Activated CD8-positive, alpha-beta T cell treated with anti-CD3 and anti-CD28 coated beads for 36 hours (primary cell): Measurements from ENCODE around the gene ISCA1. TPM values are rescaled to one million over a fixed set of nuclear protein-coding genes. Genes with fewer than 3 reads are reported as not detected.

Experiments used
- ATAC-seq: fragments of 200-7000 bp; cut with Tn5 transposase; one replicate; pipeline ENCODE4 v1.10.0; 2021; ENCODE audit warnings: mild to moderate bottlenecking, moderate library complexity
- CTCF ChIA-PET: fragments of 350-600 bp; sonication (Branson Sonifier 250); formaldehyde crosslinking; loops from one replicate; lab custom pipeline; 2021; ENCODE audit warnings: antibody characterized with exemption; lab: Charles Lee
- POLR2A ChIA-PET: fragments of 350-600 bp; sonication (Branson Sonifier 250); formaldehyde crosslinking; loops from one replicate; lab custom pipeline; 2021; ENCODE audit warnings: antibody characterized with exemption; lab: Charles Lee
- DNase-seq: peaks from one replicate; pipeline ENCODE4 v3.0.0-alpha.2; 2020
- H3K27ac Mint-ChIP-seq: one replicate; pipeline ENCODE4 v1.8.0; 2021; ENCODE audit warnings: mild to moderate bottlenecking, mixed read lengths
- H3K27me3 Mint-ChIP-seq: one replicate; pipeline ENCODE4 v1.8.0; 2021; ENCODE audit warnings: mixed read lengths
- H3K36me3 Mint-ChIP-seq: one replicate; pipeline ENCODE4 v1.8.0; 2021; ENCODE audit warnings: low read depth, mixed read lengths
- H3K4me1 Mint-ChIP-seq: one replicate; pipeline ENCODE4 v1.8.0; 2021; ENCODE audit warnings: low read depth, mixed read lengths
- H3K4me3 Mint-ChIP-seq: one replicate; pipeline ENCODE4 v1.8.0; 2021; ENCODE audit warnings: mild to moderate bottlenecking, moderate library complexity, mixed read lengths
- H3K9me3 Mint-ChIP-seq: one replicate; pipeline ENCODE4 v1.8.0; 2021; ENCODE audit warnings: mixed read lengths
- intact Hi-C: fragments of 100-400 bp; cut with micrococcal nuclease; formaldehyde crosslinking; loops from one replicate; pipeline ENCODE4 v1.10.0; 2022
- total RNA-seq, 2 experiments: library from RNA; stranded (reverse); gene quantifications; one replicate each; pipeline ENCODE4 v1.2.3, GENCODE V29; 2021
- TF ChIP-seq, protein P1 (sequence below): fragments of 200-600 bp; IDR thresholded peaks from one replicate; pipeline ENCODE4 v1.8.0; 2022; ENCODE audit warnings: antibody characterized with exemption, mild to moderate bottlenecking

ISCA1 gene
- 10 to 100 TPM; 33.3 to 35.0 TPM for total RNA-seq

DNA sequence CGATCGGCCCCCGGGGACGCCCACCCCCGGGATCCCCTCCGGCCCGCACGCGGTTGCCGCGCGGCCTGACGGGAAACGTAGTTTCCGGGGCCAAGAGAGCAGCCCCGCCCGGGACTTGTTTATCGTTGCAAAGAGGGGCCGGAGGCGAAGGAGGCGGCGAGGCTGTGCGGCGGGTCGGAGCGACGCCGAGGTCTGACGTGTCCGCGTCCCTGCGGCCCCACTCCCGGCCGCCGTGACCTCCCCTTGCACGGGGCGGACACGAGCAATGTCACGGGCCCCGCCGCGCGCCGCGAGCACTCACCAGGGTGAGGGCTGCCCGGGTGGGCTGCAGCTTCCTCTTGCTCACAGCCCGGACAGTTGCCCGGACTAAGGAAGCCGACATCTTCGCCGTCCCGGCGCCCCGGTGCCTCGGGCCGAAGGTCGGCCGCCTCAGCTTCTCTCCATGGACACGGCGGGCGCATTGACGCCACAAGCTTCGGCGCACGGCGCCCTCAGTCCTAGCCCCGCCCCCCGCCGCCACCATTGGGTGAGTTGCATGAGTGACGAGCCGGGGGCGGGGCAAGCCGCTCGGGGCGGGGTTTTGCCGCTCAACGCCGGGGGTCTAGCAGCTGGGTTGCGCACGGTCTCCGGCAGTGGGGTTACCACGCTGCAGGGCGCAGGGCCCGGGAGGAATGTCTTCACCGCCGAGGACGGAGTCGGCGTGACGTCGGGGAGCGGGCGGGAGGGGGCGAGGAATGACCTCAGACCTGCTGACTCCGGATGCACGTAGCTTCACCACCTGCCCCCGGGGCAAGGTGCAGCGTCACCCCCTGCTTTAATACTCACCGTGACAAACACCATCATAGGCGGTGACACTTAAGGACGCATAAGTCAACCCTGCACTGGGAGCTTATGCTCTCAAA is at the start of gene ISCA1:
ISCA1 (minus strand) TSS at position 462 of the 902 bp plus-strand sequence; CDS start at position 382, 80 bp downstream.
- CTCF ChIA-PET, result no interaction called here
- peaks cover 58% of the 10 kb centered on the region for H3K4me1 Mint-ChIP-seq
- H3K4me3 Mint-ChIP-seq, result peak within 1 kb of the TSS; percentile 82
- H3K27me3 Mint-ChIP-seq, result no peaks in the 10 kb centered on the region
- ATAC-seq (peak; percentile 85), DNase-seq (peak; percentile 99)
- POLR2A ChIA-PET, result interaction anchor here (0.6 to 1.5 kb wide), 11 partner anchors 16 to 542 kb away, joined by 3 to 7 read pairs (median 4); no protein-coding TSS in a partner anchor
- intact Hi-C loops, result loop anchor here (2.0 kb wide), 1 partner anchor 70 kb away; no protein-coding TSS in a partner anchor
- H3K27ac Mint-ChIP-seq, result peak within 1 kb of the TSS; percentile 96
- TF ChIP-seq, protein P1, sequence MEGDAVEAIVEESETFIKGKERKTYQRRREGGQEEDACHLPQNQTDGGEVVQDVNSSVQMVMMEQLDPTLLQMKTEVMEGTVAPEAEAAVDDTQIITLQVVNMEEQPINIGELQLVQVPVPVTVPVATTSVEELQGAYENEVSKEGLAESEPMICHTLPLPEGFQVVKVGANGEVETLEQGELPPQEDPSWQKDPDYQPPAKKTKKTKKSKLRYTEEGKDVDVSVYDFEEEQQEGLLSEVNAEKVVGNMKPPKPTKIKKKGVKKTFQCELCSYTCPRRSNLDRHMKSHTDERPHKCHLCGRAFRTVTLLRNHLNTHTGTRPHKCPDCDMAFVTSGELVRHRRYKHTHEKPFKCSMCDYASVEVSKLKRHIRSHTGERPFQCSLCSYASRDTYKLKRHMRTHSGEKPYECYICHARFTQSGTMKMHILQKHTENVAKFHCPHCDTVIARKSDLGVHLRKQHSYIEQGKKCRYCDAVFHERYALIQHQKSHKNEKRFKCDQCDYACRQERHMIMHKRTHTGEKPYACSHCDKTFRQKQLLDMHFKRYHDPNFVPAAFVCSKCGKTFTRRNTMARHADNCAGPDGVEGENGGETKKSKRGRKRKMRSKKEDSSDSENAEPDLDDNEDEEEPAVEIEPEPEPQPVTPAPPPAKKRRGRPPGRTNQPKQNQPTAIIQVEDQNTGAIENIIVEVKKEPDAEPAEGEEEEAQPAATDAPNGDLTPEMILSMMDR, result no peak
- H3K9me3 Mint-ChIP-seq, result no peaks in the 10 kb centered on the region
- H3K36me3 Mint-ChIP-seq, result peaks cover 22% of the 10 kb centered on the region

DNA sequence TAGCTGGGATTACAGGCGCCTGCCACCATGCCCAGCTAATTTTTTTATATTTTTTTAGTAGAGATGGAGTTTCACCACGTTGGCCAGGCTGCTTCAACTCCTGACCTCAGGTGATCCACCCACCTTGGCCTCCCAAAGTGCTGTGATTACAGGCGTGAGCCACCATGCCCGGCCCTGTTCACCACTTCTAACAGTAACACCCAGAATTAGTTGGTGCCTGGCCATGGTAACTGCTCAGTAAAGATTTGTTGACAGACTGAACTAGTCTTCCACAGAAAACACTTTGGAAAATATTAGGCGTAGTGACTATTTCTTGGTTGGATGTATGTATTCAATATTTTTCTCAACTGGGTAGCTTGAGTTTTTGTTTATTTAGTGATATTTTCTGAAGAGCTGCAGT is 47.8 kb upstream of the ISCA1 start:
- ATAC-seq (no peak), DNase-seq (no peak)
- H3K36me3 Mint-ChIP-seq, result peaks cover 51% of the 10 kb centered on the region
- H3K27me3 Mint-ChIP-seq, result no peaks in the 10 kb centered on the region
- H3K27ac Mint-ChIP-seq, result no peak overlapping the region
- intact Hi-C loops, result no loop called here
- peaks cover 9% of the 10 kb centered on the region for H3K4me1 Mint-ChIP-seq
- CTCF ChIA-PET, result interaction anchor here (1.0 to 1.5 kb wide), 2 partner anchors 10 to 14 kb away, joined by 3 read pairs; no protein-coding TSS in a partner anchor
- TF ChIP-seq, protein P1, result no peak
- POLR2A ChIA-PET, result interaction anchor here (0.6 to 1.2 kb wide), 2 partner anchors 9 to 44 kb away, joined by 4 to 6 read pairs; no protein-coding TSS in a partner anchor
- no peaks in the 10 kb centered on the region for H3K9me3 Mint-ChIP-seq
- H3K4me3 Mint-ChIP-seq, result no peak overlapping the region

DNA sequence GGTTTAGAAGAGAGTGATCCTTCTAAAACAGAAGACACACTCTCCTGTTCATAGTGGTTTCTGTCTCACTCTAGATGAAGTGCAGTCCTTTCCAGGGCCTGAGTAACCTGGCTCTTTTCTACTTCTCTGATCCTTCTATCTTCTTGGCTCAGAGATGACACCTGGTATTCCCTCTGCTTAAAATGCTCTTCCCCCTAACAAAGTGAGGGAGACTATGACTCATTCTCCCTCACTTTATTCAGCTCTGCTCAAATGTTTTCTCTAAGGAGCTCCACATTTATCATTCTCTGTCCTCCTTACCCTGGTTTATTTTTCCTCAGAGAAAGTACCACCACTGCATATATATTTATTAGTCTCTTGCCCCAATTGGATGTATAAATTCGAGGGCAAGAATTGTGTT is 47.3 kb upstream of the ISCA1 start:
- no peaks in the 10 kb centered on the region for H3K27me3 Mint-ChIP-seq
- ATAC-seq (no peak), DNase-seq (no peak)
- ChIA-PET CTCF (no interaction called here), POLR2A (interaction anchor here (0.6 to 1.2 kb wide), 2 partner anchors 9 to 43 kb away, joined by 4 to 6 read pairs; no protein-coding TSS in a partner anchor)
- intact Hi-C loops, result no loop called here
- peaks cover 9% of the 10 kb centered on the region for H3K4me1 Mint-ChIP-seq
- no peaks in the 10 kb centered on the region for H3K9me3 Mint-ChIP-seq
- H3K27ac Mint-ChIP-seq, result no peak overlapping the region
- no peak overlapping the region for H3K4me3 Mint-ChIP-seq
- TF ChIP-seq, protein P1, result no peak
- H3K36me3 Mint-ChIP-seq, result peaks cover 52% of the 10 kb centered on the region

DNA sequence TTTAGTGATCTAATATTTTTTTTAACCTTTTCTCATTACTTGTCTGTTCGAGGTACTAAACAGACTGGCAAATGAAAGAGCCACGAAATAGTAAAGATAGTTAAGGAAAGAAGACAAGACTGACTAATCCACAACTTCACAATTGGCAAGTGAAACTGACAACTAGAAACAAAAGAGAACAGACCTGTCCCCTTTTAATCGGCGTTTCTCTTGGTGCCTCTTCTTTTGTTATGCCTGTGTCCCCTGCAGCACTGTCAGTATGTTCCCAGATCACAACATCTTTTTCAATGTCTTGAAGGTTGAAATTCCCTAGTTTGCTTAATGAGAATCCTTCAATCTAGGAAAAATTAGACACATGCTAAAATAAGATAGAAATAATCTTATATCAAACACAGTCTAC is 45.8 kb upstream of the ISCA1 start:
- TF ChIP-seq, protein P1, result no peak
- ChIA-PET POLR2A (interaction anchor here (1.4 to 1.7 kb wide), 2 partner anchors 26 to 45 kb away, joined by 4 to 6 read pairs; no protein-coding TSS in a partner anchor), CTCF (no interaction called here)
- no peak for ATAC-seq
- DNase-seq, result no peak
- intact Hi-C loops, result no loop called here
- Mint-ChIP-seq H3K27ac (no peak overlapping the region), H3K4me3 (no peak overlapping the region), H3K9me3 (no peaks in the 10 kb centered on the region), H3K4me1 (peaks cover 7% of the 10 kb centered on the region), H3K36me3 (peaks cover 51% of the 10 kb centered on the region), H3K27me3 (no peaks in the 10 kb centered on the region)
